SK-N-SH treated with all-trans-retinoic acid at 6 μM for 48 hours (cell line): ENCODE data around the gene KRTAP10-7.
"Not testable (repeated sequence)": the region's sequence is repeated elsewhere in the genome, so short reads cannot be mapped to it uniquely, and the experiment has no call there.

Experiments used
- ATAC-seq: fragments of 200-7000 bp; cut with Tn5 transposase; 3 replicates; pipeline ENCODE4 v1.9.1; 2020; ENCODE audit warnings: mild to moderate bottlenecking, moderate library complexity
- BACH2 ChIP-seq: fragments of 250-450 bp; sonication (Bioruptor Pico); IDR thresholded peaks from 2 replicates; pipeline ENCODE4 v1.9.0; 2021; ENCODE audit warnings: mild to moderate bottlenecking, borderline replicate concordance
- CREB5 ChIP-seq: fragments of 250-450 bp; sonication (Bioruptor Pico); IDR thresholded peaks from 2 replicates; pipeline ENCODE4 v1.5.1; 2020; ENCODE audit warnings: low read depth, mild to moderate bottlenecking, moderate library complexity
- CSRNP3 ChIP-seq: fragments of 250-450 bp; sonication (Bioruptor Pico); IDR thresholded peaks from 2 replicates; pipeline ENCODE4 v1.5.1; 2021; ENCODE audit warnings: mild to moderate bottlenecking, moderate library complexity
- GLIS3 ChIP-seq: fragments of 250-450 bp; sonication (Bioruptor Pico); IDR thresholded peaks from 2 replicates; pipeline ENCODE4 v1.5.0; 2020; ENCODE audit warnings: mild to moderate bottlenecking, moderate library complexity
- OSR1 ChIP-seq: fragments of 250-450 bp; sonication (Bioruptor Pico); IDR thresholded peaks from 2 replicates; pipeline ENCODE4 v1.8.0; 2022; ENCODE audit warnings: moderate library complexity, mild to moderate bottlenecking, inconsistent platforms
- PATZ1 ChIP-seq: fragments of 250-450 bp; sonication (Bioruptor Pico); IDR thresholded peaks from 2 replicates; pipeline ENCODE4 v1.8.0; 2020; ENCODE audit warnings: mild to moderate bottlenecking, moderate library complexity, borderline replicate concordance
- POU6F1 ChIP-seq: fragments of 250-450 bp; sonication (Bioruptor Pico); IDR thresholded peaks from 2 replicates; pipeline ENCODE4 v1.8.0; 2021; ENCODE audit warnings: low read depth, mild to moderate bottlenecking, moderate library complexity, borderline replicate concordance
- PPARA ChIP-seq: fragments of 250-450 bp; sonication (Bioruptor Pico); IDR thresholded peaks from 2 replicates; pipeline ENCODE4 v1.5.0; 2020; ENCODE audit warnings: mild to moderate bottlenecking, borderline replicate concordance
- RARB ChIP-seq: fragments of 250-450 bp; sonication (Bioruptor Pico); IDR thresholded peaks from 2 replicates; pipeline ENCODE4 v1.8.0; 2021; ENCODE audit warnings: mild to moderate bottlenecking, moderate library complexity
- SNAI2 ChIP-seq: fragments of 250-450 bp; sonication (Bioruptor Pico); IDR thresholded peaks from 2 replicates; pipeline ENCODE4 v1.5.0; 2020; ENCODE audit warnings: mild to moderate bottlenecking, moderate library complexity
- TCF4 ChIP-seq: fragments of 250-450 bp; sonication (Bioruptor Pico); IDR thresholded peaks from 2 replicates; pipeline ENCODE4 v1.8.0; 2021; ENCODE audit warnings: mild to moderate bottlenecking, moderate library complexity, borderline replicate concordance
- TOX ChIP-seq: fragments of 250-450 bp; sonication (Bioruptor Pico); IDR thresholded peaks from 2 replicates; pipeline ENCODE4 v1.8.0; 2021; ENCODE audit warnings: mild to moderate bottlenecking, moderate library complexity, borderline replicate concordance
- TSHZ2 ChIP-seq: fragments of 250-450 bp; sonication (Bioruptor Pico); IDR thresholded peaks from 2 replicates; pipeline ENCODE4 v1.5.0; 2020; ENCODE audit warnings: mild to moderate bottlenecking, moderate library complexity
- ZC3H10 ChIP-seq: fragments of 250-450 bp; sonication (Bioruptor Pico); IDR thresholded peaks from 2 replicates; pipeline ENCODE4 v1.5.1; 2021; ENCODE audit warnings: mild to moderate bottlenecking, moderate library complexity
- ZFP3 ChIP-seq: fragments of 250-450 bp; sonication (Bioruptor Pico); IDR thresholded peaks from 2 replicates; pipeline ENCODE4 v1.5.0; 2020; ENCODE audit warnings: mild to moderate bottlenecking, moderate library complexity
- ZFP30 ChIP-seq: fragments of 450-650 bp; formaldehyde crosslinking; IDR thresholded peaks from 2 replicates; pipeline ENCODE4 v1.5.0; 2022; ENCODE audit warnings: mild to moderate bottlenecking, moderate library complexity
- ZNF565 ChIP-seq: fragments of 450-650 bp; formaldehyde crosslinking; conservative IDR thresholded peaks from 2 replicates; pipeline ENCODE4 v1.5.0; 2020; ENCODE audit warnings: low read depth, mild to moderate bottlenecking, moderate library complexity
- ZNF70 ChIP-seq: fragments of 450-650 bp; formaldehyde crosslinking; IDR thresholded peaks from 2 replicates; pipeline ENCODE4 v1.5.0; 2020; ENCODE audit warnings: mild to moderate bottlenecking, moderate library complexity

KRTAP10-7 gene

GRCh38 chr21:44600118-44600978 is at the start of gene KRTAP10-7:
TSS of gene KRTAP10-7 (plus strand) at chr21:44600597. CDS start at chr21:44600622, 25 bp downstream.
- ATAC-seq, result not testable (repeated sequence)

- no peak for ATAC-seq
- TF ChIP-seq GLIS3 (no peak), PATZ1 (CRISPR knock-in tag) (no peak), POU6F1 (CRISPR knock-in tag) (no peak), CREB5 (CRISPR knock-in tag) (no peak), ZC3H10 (CRISPR knock-in tag) (no peak), TOX (CRISPR knock-in tag) (no peak), ZFP3 (CRISPR knock-in tag) (no peak), SNAI2 (CRISPR knock-in tag) (no peak), ZNF565 (CRISPR knock-in tag) (no peak), PPARA (CRISPR knock-in tag) (no peak), TCF4 (CRISPR knock-in tag) (no peak), OSR1 (CRISPR knock-in tag) (no peak), TSHZ2 (no peak), BACH2 (CRISPR knock-in tag) (no peak), ZFP30 (CRISPR knock-in tag) (no peak), RARB (CRISPR knock-in tag) (no peak), CSRNP3 (CRISPR knock-in tag) (no peak)
Measured at GRCh38 chr21:44550807-44551206, 49.6 kb upstream of the KRTAP10-7 start.

GRCh38 chr21:44551340-44551961 is 48.9 kb upstream of the KRTAP10-7 start, which contains the start of gene KRTAP10-2:
TSS of gene KRTAP10-2 (minus strand) at chr21:44551505. CDS start at chr21:44551458, 47 bp downstream.
- ATAC-seq, result no peak
- no peak for TF ChIP-seq PATZ1 (CRISPR knock-in tag)
- no peak for TF ChIP-seq ZC3H10 (CRISPR knock-in tag)
- no peak for TF ChIP-seq ZNF565 (CRISPR knock-in tag)
- no peak for TF ChIP-seq TCF4 (CRISPR knock-in tag)
- TF ChIP-seq BACH2 (CRISPR knock-in tag), result no peak
- no peak for TF ChIP-seq SNAI2 (CRISPR knock-in tag)
- no peak for TF ChIP-seq TSHZ2
- TF ChIP-seq ZNF70 (CRISPR knock-in tag), result no peak
- no peak for TF ChIP-seq POU6F1 (CRISPR knock-in tag)
